Nephron (organoid): Measurements from ENCODE around the gene SRGAP2C.
"Not testable (repeated sequence)": the region's sequence is repeated elsewhere in the genome, so short reads cannot be mapped to it uniquely, and the experiment has no call there.

ENCODE experiments used
- H3K27ac Mint-ChIP-seq, 3 experiments: 2 replicates each; pipeline ENCODE4 v1.8.0; 2020; ENCODE audit warnings: mixed read lengths in 3 of 3, mild to moderate bottlenecking in 2 of 3, moderate library complexity in 1 of 3
- H3K27me3 Mint-ChIP-seq: 2 replicates; pipeline ENCODE4 v1.8.0; 2021; ENCODE audit warnings: low read depth, mild to moderate bottlenecking, moderate library complexity, mixed read lengths
- H3K36me3 Mint-ChIP-seq: 2 replicates; pipeline ENCODE4 v1.8.0; 2020; ENCODE audit warnings: low read depth, mixed read lengths
- H3K4me1 Mint-ChIP-seq: 2 replicates; pipeline ENCODE4 v1.8.0; 2020; ENCODE audit warnings: mixed read lengths
- H3K4me3 Mint-ChIP-seq, 3 experiments: 2 replicates each; pipeline ENCODE4 v1.8.0; 2020; ENCODE audit warnings: mild to moderate bottlenecking in 3 of 3, mixed read lengths in 3 of 3, moderate library complexity in 2 of 3
- H3K9me3 Mint-ChIP-seq: 2 replicates; pipeline ENCODE4 v1.8.0; 2020; ENCODE audit warnings: mixed read lengths
- TF ChIP-seq, protein P1 (sequence below), 3 experiments: fragments of 200-600 bp; sonication (generic); IDR thresholded peaks; one replicate each; pipeline ENCODE4 v1.5.0; 2021; ENCODE audit warnings: antibody characterized with exemption in 3 of 3; ENCODE audit not compliant: unreplicated experiment in 3 of 3

Gene SRGAP2C

DNA sequence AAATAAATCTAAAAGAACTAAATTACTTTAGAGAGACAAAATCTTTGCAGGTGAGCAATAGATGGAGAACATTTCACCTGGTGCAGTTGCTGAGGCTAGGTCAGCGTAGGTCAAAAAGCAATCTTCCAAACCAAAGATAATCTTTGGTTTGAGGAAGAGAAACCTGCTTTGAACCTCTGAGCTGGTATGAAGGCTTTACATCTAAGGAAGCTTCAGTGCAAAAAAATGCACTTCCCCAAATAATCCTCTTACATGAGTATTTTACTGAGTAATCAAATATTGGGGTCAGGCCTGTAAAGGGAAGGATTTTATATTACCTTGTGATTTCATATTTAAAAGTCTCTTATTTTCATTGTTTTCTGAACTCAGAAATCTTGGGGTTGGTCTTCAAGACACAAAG lies 223.6 kb downstream of the SRGAP2C start:
- Mint-ChIP-seq H3K4me3 (no peak overlapping the region), H3K4me1 (no peaks in the 10 kb centered on the region), H3K27ac (no peak overlapping the region), H3K9me3 (peaks cover 3% of the 10 kb centered on the region), H3K27me3 (no peaks in the 10 kb centered on the region), H3K36me3 (no peaks in the 10 kb centered on the region)
- TF ChIP-seq, protein P1, sequence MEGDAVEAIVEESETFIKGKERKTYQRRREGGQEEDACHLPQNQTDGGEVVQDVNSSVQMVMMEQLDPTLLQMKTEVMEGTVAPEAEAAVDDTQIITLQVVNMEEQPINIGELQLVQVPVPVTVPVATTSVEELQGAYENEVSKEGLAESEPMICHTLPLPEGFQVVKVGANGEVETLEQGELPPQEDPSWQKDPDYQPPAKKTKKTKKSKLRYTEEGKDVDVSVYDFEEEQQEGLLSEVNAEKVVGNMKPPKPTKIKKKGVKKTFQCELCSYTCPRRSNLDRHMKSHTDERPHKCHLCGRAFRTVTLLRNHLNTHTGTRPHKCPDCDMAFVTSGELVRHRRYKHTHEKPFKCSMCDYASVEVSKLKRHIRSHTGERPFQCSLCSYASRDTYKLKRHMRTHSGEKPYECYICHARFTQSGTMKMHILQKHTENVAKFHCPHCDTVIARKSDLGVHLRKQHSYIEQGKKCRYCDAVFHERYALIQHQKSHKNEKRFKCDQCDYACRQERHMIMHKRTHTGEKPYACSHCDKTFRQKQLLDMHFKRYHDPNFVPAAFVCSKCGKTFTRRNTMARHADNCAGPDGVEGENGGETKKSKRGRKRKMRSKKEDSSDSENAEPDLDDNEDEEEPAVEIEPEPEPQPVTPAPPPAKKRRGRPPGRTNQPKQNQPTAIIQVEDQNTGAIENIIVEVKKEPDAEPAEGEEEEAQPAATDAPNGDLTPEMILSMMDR (IDR thresholded peaks at IDR 0.05; ENCODE audit: unreplicated experiment in 3 of 3), result no peak

- Mint-ChIP-seq H3K36me3 (no peaks in the 10 kb centered on the region), H3K9me3 (no peaks in the 10 kb centered on the region)
- TF ChIP-seq, protein P1 (IDR thresholded peaks at IDR 0.05; ENCODE audit: unreplicated experiment in 3 of 3), result no peak
Measured at GRCh38 chr1:121413821-121414220, 229.0 kb downstream of the SRGAP2C start.

GRCh38 chr1:121414905-121415304 lies 230.1 kb downstream of the SRGAP2C start:
- Mint-ChIP-seq H3K36me3 (no peaks in the 10 kb centered on the region), H3K27me3 (peaks cover 3% of the 10 kb centered on the region), H3K4me3 (no peak overlapping the region), H3K9me3 (no peaks in the 10 kb centered on the region), H3K4me1 (peaks cover 4% of the 10 kb centered on the region), H3K27ac (no peak overlapping the region)
- TF ChIP-seq, protein P1 (IDR thresholded peaks at IDR 0.05; ENCODE audit: unreplicated experiment in 3 of 3), result no peak

More at GRCh38 chr1:121413821-121414220, 229.0 kb downstream of the SRGAP2C start:
- no peak overlapping the region for H3K27ac Mint-ChIP-seq
- peaks cover 4% of the 10 kb centered on the region for H3K4me1 Mint-ChIP-seq
- H3K4me3 Mint-ChIP-seq, result no peak overlapping the region
- H3K27me3 Mint-ChIP-seq, result peaks cover 3% of the 10 kb centered on the region

- Mint-ChIP-seq H3K4me1 (peaks cover 4% of the 10 kb centered on the region), H3K4me3 (no peak overlapping the region), H3K9me3 (no peaks in the 10 kb centered on the region), H3K36me3 (no peaks in the 10 kb centered on the region), H3K27ac (no peak overlapping the region), H3K27me3 (peaks cover 3% of the 10 kb centered on the region)
- TF ChIP-seq, protein P1 (IDR thresholded peaks at IDR 0.05; ENCODE audit: unreplicated experiment in 3 of 3), result no peak
Measured at GRCh38 chr1:121417325-121417923, 232.6 kb downstream of the SRGAP2C start.

- Mint-ChIP-seq H3K27me3 (peaks cover 3% of the 10 kb centered on the region), H3K4me1 (peaks cover 4% of the 10 kb centered on the region), H3K4me3 (no peak overlapping the region), H3K27ac (no peak overlapping the region), H3K9me3 (no peaks in the 10 kb centered on the region), H3K36me3 (no peaks in the 10 kb centered on the region)
- TF ChIP-seq, protein P1 (IDR thresholded peaks at IDR 0.05; ENCODE audit: unreplicated experiment in 3 of 3), result no peak
Measured at GRCh38 chr1:121418369-121419049, 233.7 kb downstream of the SRGAP2C start.

DNA sequence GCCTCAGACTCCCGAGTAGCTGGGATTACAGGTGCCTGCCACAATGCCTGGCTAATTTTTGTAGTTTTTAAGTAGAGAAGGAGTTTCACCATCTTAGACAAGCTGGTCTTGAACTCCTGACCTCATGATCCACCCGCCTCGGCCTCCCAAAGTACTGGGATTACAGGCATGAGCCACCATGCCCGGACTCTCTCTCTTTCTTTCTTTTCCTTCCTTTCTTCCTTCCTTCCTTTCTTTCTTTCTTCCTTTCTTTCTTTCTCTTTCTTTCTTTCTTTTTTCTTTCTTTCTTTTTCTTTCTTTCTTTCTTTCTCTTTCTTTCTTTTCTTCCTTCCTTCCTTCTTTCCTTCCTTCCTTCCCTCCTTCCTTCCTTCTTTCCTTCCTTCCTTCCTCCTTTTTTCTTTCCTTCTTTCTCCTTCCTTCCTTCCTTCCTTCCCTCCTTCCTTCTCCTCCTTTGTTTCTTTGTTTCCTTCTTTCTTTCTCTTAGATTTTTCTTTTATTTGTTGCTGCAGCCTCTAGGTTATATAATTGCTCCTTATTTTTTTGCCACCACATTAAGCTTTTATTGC lies 234.4 kb downstream of the SRGAP2C start:
- not testable (repeated sequence) for H3K36me3 Mint-ChIP-seq, H3K27ac Mint-ChIP-seq, H3K4me3 Mint-ChIP-seq, H3K9me3 Mint-ChIP-seq, H3K27me3 Mint-ChIP-seq, H3K4me1 Mint-ChIP-seq

- H3K9me3 Mint-ChIP-seq, H3K27me3 Mint-ChIP-seq: not testable (repeated sequence)
Measured at GRCh38 chr1:121421490-121421889, 236.7 kb downstream of the SRGAP2C start.

GRCh38 chr1:121423956-121424355 lies 239.2 kb downstream of the SRGAP2C start:
- H3K4me3 Mint-ChIP-seq, H3K36me3 Mint-ChIP-seq, H3K27me3 Mint-ChIP-seq, H3K9me3 Mint-ChIP-seq, H3K4me1 Mint-ChIP-seq, H3K27ac Mint-ChIP-seq: not testable (repeated sequence)

More at GRCh38 chr1:121421490-121421889, 236.7 kb downstream of the SRGAP2C start:
- not testable (repeated sequence) for H3K27ac Mint-ChIP-seq, H3K4me3 Mint-ChIP-seq, H3K4me1 Mint-ChIP-seq, H3K36me3 Mint-ChIP-seq

- not testable (repeated sequence) for H3K4me1 Mint-ChIP-seq, H3K4me3 Mint-ChIP-seq, H3K9me3 Mint-ChIP-seq, H3K27ac Mint-ChIP-seq, H3K27me3 Mint-ChIP-seq, H3K36me3 Mint-ChIP-seq
Measured at GRCh38 chr1:121433517-121433916, 248.7 kb downstream of the SRGAP2C start.
